Neural progenitor cell (in vitro differentiated cells): ENCODE results near the gene PITPNC1.

Experiments
- EZH2 ChIP-seq: fragments of 200-600 bp; sonication (generic); IDR thresholded peaks from 2 replicates; pipeline ENCODE4 v1.6.1; 2017; ENCODE audit warnings: antibody characterized with exemption, mild to moderate bottlenecking, moderate library complexity
- EZH2phosphoT487 ChIP-seq: fragments of 200-600 bp; sonication (generic); IDR thresholded peaks from 2 replicates; pipeline ENCODE4 v1.6.1; 2017; ENCODE audit warnings: antibody characterized with exemption
- TF ChIP-seq, protein P1 (sequence below): fragments of 200-600 bp; sonication (generic); IDR thresholded peaks from 2 replicates; pipeline ENCODE4 v1.5.1; 2017; ENCODE audit warnings: antibody characterized with exemption, mild to moderate bottlenecking

DNA sequence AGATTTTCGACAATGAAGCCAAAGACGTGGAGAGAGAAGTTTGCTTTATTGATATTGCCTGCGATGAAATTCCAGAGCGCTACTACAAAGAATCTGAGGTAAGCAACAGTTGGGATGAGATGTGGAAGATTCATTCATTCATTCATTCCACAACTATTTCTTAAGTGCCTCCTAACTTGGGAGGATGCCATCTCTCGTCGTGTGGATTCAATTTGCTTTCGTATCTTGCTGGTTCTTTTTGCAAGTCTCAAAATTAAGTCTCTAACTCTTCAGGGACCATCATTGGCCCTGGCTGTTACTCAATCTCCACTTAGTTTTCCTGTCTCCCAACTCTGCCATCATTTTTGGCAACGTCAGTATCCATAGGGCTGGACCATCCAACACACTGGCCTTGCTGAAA lies 255.1 kb downstream of the PITPNC1 start:
- TF ChIP-seq, protein P1, sequence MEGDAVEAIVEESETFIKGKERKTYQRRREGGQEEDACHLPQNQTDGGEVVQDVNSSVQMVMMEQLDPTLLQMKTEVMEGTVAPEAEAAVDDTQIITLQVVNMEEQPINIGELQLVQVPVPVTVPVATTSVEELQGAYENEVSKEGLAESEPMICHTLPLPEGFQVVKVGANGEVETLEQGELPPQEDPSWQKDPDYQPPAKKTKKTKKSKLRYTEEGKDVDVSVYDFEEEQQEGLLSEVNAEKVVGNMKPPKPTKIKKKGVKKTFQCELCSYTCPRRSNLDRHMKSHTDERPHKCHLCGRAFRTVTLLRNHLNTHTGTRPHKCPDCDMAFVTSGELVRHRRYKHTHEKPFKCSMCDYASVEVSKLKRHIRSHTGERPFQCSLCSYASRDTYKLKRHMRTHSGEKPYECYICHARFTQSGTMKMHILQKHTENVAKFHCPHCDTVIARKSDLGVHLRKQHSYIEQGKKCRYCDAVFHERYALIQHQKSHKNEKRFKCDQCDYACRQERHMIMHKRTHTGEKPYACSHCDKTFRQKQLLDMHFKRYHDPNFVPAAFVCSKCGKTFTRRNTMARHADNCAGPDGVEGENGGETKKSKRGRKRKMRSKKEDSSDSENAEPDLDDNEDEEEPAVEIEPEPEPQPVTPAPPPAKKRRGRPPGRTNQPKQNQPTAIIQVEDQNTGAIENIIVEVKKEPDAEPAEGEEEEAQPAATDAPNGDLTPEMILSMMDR = no peak
- TF ChIP-seq EZH2 (no peak), EZH2phosphoT487 (no peak)
